GM10266 (cell line): ENCODE data around the gene MSL1.

Source experiments
- DNase-seq: peaks from one replicate; pipeline ENCODE4 v3.0.0; 2012; ENCODE audit errors: extremely low spot score
- CTCF ChIP-seq: IDR thresholded peaks from 2 replicates; pipeline ENCODE4 v1.5.1; 2012; ENCODE audit warnings: mild to moderate bottlenecking, low read depth; ENCODE audit not compliant: control insufficient read depth, insufficient read depth; ENCODE audit errors: missing control alignments

MSL1 gene

GRCh38 chr17:40182606-40183005, 60.8 kb downstream of the MSL1 start:
- DNase-seq: no peak
- TF ChIP-seq CTCF: no peak
